Gastroesophageal sphincter (tissue), 3 donors: ENCODE data around the gene KIF1A.

Experiments used
- EP300 ChIP-seq: sonication (generic); formaldehyde crosslinking; IDR thresholded peaks from one replicate; pipeline ENCODE4 v1.6.1; 2017; ENCODE audit warnings: antibody characterized with exemption, mild to moderate bottlenecking
- POLR2AphosphoS5 ChIP-seq: sonication (generic); formaldehyde crosslinking; IDR thresholded peaks from one replicate; pipeline ENCODE4 v1.6.1; 2017; ENCODE audit warnings: antibody characterized with exemption
- TF ChIP-seq, protein P1 (sequence below), 4 experiments: fragments of 200-600 bp in 2 of 4; fragments of 450-650 bp in 2 of 4; sonication (generic) in 1 of 4; IDR thresholded peaks; one replicate each; pipeline ENCODE4 v1.5.1; 2017 to 2019; ENCODE audit warnings: antibody characterized with exemption in 4 of 4, mild to moderate bottlenecking in 2 of 4, moderate library complexity in 2 of 4

DNA sequence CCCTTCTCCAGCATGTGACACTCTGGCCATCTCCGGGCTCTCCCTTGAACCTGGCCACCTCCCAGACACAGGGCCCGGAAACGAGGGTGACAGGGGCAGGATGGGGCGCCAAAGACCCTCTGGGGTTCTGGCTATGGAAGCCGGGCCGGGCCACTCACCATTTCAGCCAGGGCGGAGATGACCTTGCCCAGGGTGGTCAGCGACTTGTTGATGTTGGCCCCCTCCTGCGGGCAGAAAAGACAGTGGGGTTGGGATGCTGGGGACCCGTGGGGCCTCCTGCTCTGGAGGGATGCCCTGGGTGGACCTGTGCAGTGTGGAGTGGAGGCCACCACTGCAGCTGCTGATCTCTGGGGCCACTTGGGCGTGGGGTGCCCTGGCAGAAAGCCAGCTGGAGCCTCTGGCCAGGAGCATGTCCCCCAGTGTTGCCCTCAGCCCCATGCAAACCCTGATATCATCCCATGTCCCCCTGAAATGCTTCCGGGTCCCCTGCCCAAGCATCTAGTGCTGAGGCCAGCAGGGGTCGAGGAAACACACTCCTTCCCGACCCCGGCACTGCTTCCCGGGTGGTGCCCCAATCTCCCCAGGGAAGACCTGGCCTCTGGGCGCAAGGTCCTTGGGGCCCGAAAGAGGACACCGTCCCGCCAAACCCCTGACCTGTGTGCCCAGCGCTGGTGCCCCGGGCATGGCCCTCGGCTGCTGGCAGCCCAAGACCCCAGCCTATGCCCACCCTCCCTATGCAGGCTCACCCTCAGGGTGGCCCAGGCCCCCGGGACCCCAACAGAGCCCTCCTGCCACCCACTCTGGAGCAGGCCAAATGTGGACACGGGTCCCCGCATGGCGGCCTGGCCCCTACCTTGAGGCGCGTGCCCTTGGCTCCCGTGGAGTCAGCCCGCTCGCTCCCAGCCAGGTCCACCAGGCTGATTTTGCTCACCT, 36.9 kb downstream of the KIF1A start:
- TF ChIP-seq EP300: no peak
- no peak for TF ChIP-seq POLR2AphosphoS5
- TF ChIP-seq, protein P1, sequence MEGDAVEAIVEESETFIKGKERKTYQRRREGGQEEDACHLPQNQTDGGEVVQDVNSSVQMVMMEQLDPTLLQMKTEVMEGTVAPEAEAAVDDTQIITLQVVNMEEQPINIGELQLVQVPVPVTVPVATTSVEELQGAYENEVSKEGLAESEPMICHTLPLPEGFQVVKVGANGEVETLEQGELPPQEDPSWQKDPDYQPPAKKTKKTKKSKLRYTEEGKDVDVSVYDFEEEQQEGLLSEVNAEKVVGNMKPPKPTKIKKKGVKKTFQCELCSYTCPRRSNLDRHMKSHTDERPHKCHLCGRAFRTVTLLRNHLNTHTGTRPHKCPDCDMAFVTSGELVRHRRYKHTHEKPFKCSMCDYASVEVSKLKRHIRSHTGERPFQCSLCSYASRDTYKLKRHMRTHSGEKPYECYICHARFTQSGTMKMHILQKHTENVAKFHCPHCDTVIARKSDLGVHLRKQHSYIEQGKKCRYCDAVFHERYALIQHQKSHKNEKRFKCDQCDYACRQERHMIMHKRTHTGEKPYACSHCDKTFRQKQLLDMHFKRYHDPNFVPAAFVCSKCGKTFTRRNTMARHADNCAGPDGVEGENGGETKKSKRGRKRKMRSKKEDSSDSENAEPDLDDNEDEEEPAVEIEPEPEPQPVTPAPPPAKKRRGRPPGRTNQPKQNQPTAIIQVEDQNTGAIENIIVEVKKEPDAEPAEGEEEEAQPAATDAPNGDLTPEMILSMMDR (IDR thresholded peaks at IDR 0.05): no peak
